Activated naive CD4-positive, alpha-beta T cell treated with anti-CD3 and anti-CD28 coated beads for 36 hours (primary cell): ENCODE data around the gene EZR. TPM values are rescaled to one million over a fixed set of nuclear protein-coding genes. Genes with fewer than 3 reads are reported as not detected.

ENCODE experiments used
- CTCF ChIA-PET: fragments of 350-600 bp; sonication (Branson Sonifier 250); formaldehyde crosslinking; loops from one replicate; lab custom pipeline; 2021; ENCODE audit warnings: antibody characterized with exemption; lab: Charles Lee
- DNase-seq: peaks from one replicate; pipeline ENCODE4 v3.0.0-alpha.2; 2020
- H3K27ac Mint-ChIP-seq: one replicate; pipeline ENCODE4 v1.8.0; 2021; ENCODE audit warnings: mild to moderate bottlenecking, mixed read lengths
- H3K27me3 Mint-ChIP-seq: one replicate; pipeline ENCODE4 v1.8.0; 2021; ENCODE audit warnings: low read depth, mixed read lengths
- H3K36me3 Mint-ChIP-seq: one replicate; pipeline ENCODE4 v1.8.0; 2021; ENCODE audit warnings: low read depth, mixed read lengths
- H3K4me1 Mint-ChIP-seq: one replicate; pipeline ENCODE4 v1.8.0; 2021; ENCODE audit warnings: low read depth, mixed read lengths
- H3K4me3 Mint-ChIP-seq: one replicate; pipeline ENCODE4 v1.8.0; 2021; ENCODE audit warnings: mild to moderate bottlenecking, moderate library complexity, mixed read lengths
- H3K9me3 Mint-ChIP-seq: one replicate; pipeline ENCODE4 v1.8.0; 2021; ENCODE audit warnings: mixed read lengths
- intact Hi-C: fragments of 100-400 bp; cut with micrococcal nuclease; formaldehyde crosslinking; loops from one replicate; pipeline ENCODE4 v1.15.1; 2023
- total RNA-seq, 2 experiments: library from RNA; stranded (reverse); gene quantifications; one replicate each; pipeline ENCODE4 v1.2.3, GENCODE V29; 2021

Gene EZR
- total RNA-seq, 2 experiments from 2014 or later = 229 to 230 TPM

DNA sequence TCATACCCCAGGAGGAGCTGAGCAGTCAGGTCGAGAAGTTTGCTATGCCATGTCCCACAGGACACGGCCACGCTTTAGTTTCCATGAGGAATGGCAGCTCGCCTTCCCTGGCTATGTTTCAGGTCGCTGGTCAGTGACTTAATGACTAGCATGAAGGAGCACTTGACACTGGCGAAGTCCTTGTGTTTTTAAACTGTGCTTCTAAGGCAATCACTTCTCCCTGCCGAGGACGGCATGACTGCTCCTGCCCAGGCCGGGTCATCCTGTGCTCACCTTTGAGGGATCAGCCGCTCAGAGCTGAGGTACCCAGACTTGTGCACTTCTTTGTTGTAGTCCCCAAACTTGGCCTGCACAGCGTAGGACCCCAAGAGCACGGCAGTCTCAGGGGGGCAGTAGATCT lies 34.1 kb downstream of the EZR start:
- CTCF ChIA-PET = no interaction called here
- Mint-ChIP-seq H3K4me3 (no peak overlapping the region), H3K36me3 (peaks cover 80% of the 10 kb centered on the region), H3K9me3 (no peaks in the 10 kb centered on the region), H3K27ac (no peak overlapping the region), H3K27me3 (no peaks in the 10 kb centered on the region), H3K4me1 (peaks cover 33% of the 10 kb centered on the region)
- intact Hi-C loops = no loop called here
- no peak for DNase-seq

DNA sequence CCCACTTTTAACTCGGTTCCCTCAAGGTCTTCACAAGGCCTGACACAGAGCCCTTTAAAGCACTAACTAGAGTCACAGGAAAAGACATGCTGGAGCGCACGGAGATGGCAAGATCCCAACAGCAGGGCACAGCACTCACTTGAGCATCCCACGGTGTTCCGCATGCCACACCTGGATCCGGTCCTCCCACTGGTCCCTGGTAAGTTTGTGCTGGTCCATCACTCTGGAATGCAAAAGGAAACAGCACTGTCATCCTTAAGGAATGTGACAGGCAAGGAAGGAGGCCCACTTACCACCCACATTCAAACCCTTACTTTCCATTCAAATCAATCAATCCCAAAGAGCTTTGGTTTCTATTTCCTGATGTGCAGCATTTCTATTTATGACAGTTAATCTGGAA lies 34.7 kb downstream of the EZR start:
- Mint-ChIP-seq H3K27ac (peak overlapping the region; percentile 24), H3K9me3 (no peaks in the 10 kb centered on the region), H3K4me3 (no peak overlapping the region), H3K36me3 (peaks cover 77% of the 10 kb centered on the region), H3K27me3 (no peaks in the 10 kb centered on the region), H3K4me1 (peaks cover 28% of the 10 kb centered on the region)
- CTCF ChIA-PET = no interaction called here
- DNase-seq = no peak
- intact Hi-C loops = no loop called here

DNA sequence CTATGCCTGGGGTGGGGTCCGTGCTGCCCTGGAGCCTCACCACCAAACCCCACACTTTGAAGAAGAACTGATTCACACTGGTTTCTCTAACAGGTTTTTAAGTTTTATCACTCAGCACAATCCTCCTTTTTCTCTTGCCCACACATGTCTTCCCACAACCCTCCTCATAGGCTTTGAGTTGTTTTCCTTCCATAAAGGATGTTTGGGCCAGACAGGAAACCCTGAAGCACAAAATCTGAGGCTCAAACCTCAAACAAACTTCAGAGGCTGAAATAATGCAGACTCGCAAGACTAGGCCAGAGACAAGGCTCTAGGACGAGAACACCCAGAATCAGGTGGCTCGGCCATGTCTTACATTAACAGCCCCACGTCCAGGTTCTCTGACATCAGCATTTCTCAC lies 35.3 kb downstream of the EZR start:
- H3K4me1 Mint-ChIP-seq = peaks cover 26% of the 10 kb centered on the region
- H3K27ac Mint-ChIP-seq = no peak overlapping the region
- CTCF ChIA-PET = no interaction called here
- H3K9me3 Mint-ChIP-seq = no peaks in the 10 kb centered on the region
- peaks cover 75% of the 10 kb centered on the region for H3K36me3 Mint-ChIP-seq
- intact Hi-C loops = no loop called here
- no peaks in the 10 kb centered on the region for H3K27me3 Mint-ChIP-seq
- H3K4me3 Mint-ChIP-seq = no peak overlapping the region
- DNase-seq = no peak

DNA sequence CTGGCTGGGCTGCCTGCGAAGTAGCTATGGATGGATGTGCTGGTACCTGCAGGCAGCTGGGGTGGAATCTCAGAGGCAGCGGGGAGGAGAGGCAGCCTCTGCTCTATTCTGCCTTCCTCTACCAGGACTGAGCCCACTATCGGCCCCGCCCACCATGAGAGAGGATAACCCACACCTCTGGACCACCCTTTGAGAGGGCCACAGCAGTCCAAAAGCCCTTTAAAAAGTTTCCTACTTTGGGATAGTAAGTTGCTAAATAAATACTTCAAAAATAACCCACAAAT lies 36.1 kb downstream of the EZR start:
- H3K4me3 Mint-ChIP-seq = no peak overlapping the region
- intact Hi-C loops = no loop called here
- no peak overlapping the region for H3K27ac Mint-ChIP-seq
- CTCF ChIA-PET = no interaction called here
- no peaks in the 10 kb centered on the region for H3K27me3 Mint-ChIP-seq
- no peak for DNase-seq
- peaks cover 76% of the 10 kb centered on the region for H3K36me3 Mint-ChIP-seq
- no peaks in the 10 kb centered on the region for H3K9me3 Mint-ChIP-seq
- peaks cover 28% of the 10 kb centered on the region for H3K4me1 Mint-ChIP-seq

DNA sequence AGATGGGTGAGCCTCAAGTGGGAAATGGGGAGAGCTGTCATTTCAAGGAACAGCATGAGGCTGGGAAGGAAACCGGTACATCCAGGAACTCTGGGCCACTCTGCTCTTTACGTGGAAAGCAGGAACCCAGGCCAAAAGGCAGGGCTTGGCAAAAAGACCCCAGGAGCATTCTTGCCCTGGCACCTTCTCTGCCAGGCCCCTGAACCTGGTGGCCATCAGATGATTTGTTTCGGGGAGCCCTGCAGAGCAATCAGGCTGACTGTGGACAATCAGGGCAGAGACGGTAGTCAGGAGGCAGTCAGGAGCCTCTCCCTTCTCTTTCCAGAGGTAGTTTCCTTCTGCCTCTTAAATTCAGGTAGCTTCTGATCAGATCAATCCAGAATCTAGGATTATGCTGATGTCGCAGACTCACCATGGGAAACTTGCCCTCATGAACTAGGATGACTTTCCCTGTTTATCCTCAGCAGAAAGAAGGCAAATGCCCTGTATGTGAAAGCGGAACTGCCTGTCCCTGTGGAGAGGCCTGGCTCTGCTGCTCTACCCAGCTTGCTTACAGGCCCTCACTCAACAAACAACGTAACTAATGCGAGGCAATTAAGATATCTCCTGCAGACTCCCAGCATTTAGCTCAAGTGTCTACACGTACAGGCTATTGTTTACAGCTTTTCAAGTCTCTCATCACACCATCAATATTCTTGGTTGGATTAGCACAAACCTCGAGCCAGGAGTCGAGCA lies 36.6 kb downstream of the EZR start:
- H3K27me3 Mint-ChIP-seq = no peaks in the 10 kb centered on the region
- H3K27ac Mint-ChIP-seq = no peak overlapping the region
- no peak overlapping the region for H3K4me3 Mint-ChIP-seq
- CTCF ChIA-PET = no interaction called here
- peaks cover 31% of the 10 kb centered on the region for H3K4me1 Mint-ChIP-seq
- intact Hi-C loops = no loop called here
- no peaks in the 10 kb centered on the region for H3K9me3 Mint-ChIP-seq
- H3K36me3 Mint-ChIP-seq = peaks cover 78% of the 10 kb centered on the region
- DNase-seq = no peak

DNA sequence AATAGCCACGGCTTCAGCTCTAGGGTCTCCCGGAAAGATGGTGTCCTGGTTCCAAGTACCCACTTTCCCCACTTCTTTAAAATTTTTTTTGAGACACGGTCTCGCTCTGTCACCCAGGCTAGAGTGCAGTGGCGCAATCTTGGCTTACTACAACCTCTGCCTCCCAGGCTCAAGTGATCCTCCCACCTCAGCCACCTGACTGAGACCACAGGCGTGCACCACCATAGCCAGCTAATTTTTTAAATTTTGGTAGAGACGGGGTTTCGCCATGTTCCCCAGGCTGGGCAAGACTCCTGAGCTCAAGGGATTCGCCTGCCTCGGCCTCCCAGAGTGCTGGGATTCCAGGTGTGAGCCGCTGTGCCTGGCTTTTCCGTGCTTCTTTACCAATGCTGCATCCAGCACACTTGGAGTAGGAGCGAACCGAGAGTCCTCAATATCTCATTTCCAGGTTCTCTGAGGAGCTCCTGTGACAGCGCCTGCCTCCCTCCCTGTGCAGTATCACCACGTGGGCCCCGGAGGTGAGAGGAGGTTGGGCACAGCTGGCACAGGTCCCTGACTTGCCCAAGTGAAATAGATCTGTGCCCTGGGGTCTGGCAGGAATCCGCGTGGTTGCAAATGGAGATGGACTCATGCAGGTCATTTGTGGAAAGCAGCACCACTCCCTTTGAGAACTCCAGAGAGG lies 37.3 kb downstream of the EZR start:
- no peaks in the 10 kb centered on the region for H3K27me3 Mint-ChIP-seq
- peak; percentile 3 for DNase-seq
- peaks cover 31% of the 10 kb centered on the region for H3K4me1 Mint-ChIP-seq
- no peak overlapping the region for H3K4me3 Mint-ChIP-seq
- intact Hi-C loops = no loop called here
- no peaks in the 10 kb centered on the region for H3K9me3 Mint-ChIP-seq
- H3K36me3 Mint-ChIP-seq = peaks cover 79% of the 10 kb centered on the region
- CTCF ChIA-PET = interaction anchor here (1.9 kb wide), 1 partner anchor 10 kb away, joined by 9 read pairs; no protein-coding TSS in a partner anchor
- H3K27ac Mint-ChIP-seq = no peak overlapping the region

DNA sequence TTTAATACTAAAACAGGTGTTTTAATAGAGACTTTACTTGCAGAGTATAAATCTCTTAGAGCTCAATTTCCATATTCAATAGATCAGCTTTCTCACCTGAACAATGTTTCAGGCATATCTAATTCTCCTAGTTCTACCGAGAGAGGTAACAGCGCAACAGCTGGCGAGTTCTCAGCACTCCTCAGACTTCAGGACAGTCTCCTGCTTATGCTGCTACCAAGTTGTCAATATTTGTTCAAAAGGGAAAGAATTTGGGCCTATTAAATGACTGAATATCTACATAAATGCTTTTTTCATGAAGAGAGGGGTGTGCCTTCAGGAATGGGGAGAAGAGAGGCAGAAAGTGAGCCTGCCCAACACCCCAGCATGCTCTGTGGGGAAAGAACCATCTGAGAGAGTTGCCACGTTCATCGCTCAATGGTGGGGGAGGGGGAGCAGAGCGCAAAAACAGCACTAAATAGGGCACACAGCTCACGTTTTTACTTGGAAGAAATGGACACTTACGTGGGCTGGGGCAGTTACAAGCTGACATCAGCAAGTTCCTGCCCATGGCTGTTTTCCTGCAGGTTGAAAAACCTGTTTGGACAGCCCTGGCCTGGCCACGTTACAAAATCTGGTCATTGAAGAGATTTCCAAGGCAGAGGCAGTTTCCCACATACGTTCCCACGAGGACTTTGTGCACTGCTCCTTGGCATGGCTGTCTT lies 38.0 kb downstream of the EZR start:
- Mint-ChIP-seq H3K4me3 (no peak overlapping the region), H3K27ac (no peak overlapping the region), H3K9me3 (no peaks in the 10 kb centered on the region), H3K27me3 (no peaks in the 10 kb centered on the region), H3K36me3 (peaks cover 77% of the 10 kb centered on the region), H3K4me1 (peaks cover 30% of the 10 kb centered on the region)
- CTCF ChIA-PET = interaction anchor here (0.6 to 1.9 kb wide), 3 partner anchors 9 to 191 kb away, joined by 5 to 9 read pairs (median 5); no protein-coding TSS in a partner anchor
- peak; percentile 1 for DNase-seq
- intact Hi-C loops = no loop called here

DNA sequence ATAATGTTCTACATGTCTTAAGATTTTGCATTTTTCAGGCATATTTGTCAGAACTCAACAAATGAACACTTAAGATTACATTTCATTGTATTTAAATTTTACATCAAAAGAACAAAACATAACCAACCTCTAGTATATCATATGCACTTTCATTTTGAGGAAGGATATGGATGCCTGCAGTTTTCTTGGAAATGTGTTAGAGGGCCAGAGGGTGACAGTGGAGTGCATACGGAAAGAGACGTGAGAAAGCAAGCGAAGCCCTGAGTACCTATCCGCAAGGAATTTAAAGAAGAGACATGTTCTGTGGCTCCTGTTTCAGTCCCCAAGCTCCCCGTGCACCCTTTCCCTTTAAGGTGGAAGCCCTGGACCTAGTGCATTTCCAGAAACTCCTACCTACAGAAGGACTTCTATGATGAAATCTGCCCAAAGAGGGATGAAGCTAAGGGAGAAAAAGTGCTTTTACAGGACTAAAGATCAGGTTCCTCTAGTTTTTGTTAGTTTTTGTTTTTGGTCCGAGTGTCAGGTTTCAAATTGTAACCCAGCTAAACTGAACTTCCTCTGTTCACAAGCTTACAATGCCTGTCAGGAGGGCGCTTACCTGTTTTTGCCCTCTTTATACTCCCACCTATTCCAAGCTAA lies 38.8 kb downstream of the EZR start:
- H3K27ac Mint-ChIP-seq = no peak overlapping the region
- H3K36me3 Mint-ChIP-seq = peaks cover 74% of the 10 kb centered on the region

DNA sequence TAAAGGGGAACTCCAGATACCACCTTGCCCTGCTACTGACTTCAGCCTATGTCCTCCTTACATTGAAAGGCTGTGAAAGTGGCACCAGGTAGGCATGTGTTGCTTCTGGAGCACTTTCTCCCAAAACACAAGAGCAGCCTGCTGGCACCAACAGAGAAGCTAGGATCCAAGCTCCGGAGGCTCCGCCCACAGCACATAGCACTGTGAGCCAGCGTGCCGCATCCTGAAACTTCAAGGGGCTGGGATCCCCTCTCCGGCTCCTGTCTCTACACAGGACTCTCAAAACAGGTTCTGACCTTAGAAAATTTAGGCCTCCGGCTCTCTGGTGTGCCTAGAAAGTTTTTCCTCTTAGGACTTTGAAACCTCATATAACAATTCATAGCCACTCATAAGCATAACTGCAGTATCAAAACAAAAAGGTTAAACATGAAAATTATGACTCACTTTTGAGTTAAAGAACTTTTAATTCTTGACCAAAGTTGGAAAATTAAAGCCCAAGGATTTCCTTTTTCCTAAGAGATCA lies 41.1 kb downstream of the EZR start:
- H3K4me3 Mint-ChIP-seq = no peak overlapping the region
- peak overlapping the region; percentile 57 for H3K27ac Mint-ChIP-seq

More for the DNA sequence above, 38.8 kb downstream of the EZR start:
- intact Hi-C loops = no loop called here
- Mint-ChIP-seq H3K4me3 (no peak overlapping the region), H3K27me3 (no peaks in the 10 kb centered on the region), H3K4me1 (peaks cover 28% of the 10 kb centered on the region), H3K9me3 (no peaks in the 10 kb centered on the region)
- CTCF ChIA-PET = interaction anchor here (0.6 to 1.9 kb wide), 3 partner anchors 8 to 192 kb away, joined by 5 to 9 read pairs (median 5); no protein-coding TSS in a partner anchor
- peak; percentile 0 for DNase-seq

DNA sequence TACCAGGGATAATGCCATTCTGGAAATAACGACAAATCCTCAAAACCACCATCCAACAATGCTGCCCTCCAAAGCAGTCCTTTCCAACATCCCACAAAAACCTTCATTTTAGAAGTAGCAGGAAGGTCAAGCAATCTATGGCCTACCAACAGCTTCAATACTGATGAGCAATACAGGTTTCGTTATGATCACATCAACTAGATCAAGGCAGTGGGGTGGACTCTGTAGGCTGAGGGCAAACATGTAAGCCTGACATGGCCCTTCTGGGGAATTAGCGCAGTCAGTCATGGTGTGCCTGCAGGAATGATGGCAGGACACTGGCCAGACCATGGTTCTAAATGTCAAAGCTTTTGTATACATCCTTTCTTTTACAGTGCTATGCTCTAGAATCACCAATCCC lies 41.7 kb downstream of the EZR start:
- intact Hi-C loops = no loop called here
- Mint-ChIP-seq H3K36me3 (peaks cover 64% of the 10 kb centered on the region), H3K27ac (peak overlapping the region; percentile 57), H3K4me3 (no peak overlapping the region), H3K27me3 (no peaks in the 10 kb centered on the region), H3K4me1 (peaks cover 50% of the 10 kb centered on the region), H3K9me3 (no peaks in the 10 kb centered on the region)
- no peak for DNase-seq
- CTCF ChIA-PET = no interaction called here

More for the DNA sequence above, 41.1 kb downstream of the EZR start:
- intact Hi-C loops = no loop called here
- H3K4me1 Mint-ChIP-seq = peaks cover 45% of the 10 kb centered on the region
- no peaks in the 10 kb centered on the region for H3K9me3 Mint-ChIP-seq
- no peak for DNase-seq
- H3K36me3 Mint-ChIP-seq = peaks cover 64% of the 10 kb centered on the region
- CTCF ChIA-PET = no interaction called here
- no peaks in the 10 kb centered on the region for H3K27me3 Mint-ChIP-seq

DNA sequence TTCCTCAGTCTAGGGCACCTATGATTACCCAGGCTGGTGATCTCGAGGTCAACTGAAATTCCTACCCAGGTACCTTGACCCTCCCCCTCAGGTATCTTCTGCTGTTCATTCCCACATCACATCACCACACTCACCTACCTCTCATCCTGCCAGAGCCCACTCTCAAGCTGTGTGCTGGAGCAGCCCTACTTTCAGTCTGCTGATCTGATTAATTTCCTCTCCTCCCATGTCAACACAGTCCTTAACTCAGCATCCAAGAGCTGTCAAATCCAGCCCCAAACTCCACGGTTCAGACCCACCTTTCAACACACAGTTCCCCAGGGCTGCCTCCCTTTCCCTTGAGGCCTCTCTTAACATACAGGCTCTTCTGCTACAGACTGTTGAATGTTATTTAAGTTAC lies 42.4 kb downstream of the EZR start:
- intact Hi-C loops = no loop called here
- no peak for DNase-seq

DNA sequence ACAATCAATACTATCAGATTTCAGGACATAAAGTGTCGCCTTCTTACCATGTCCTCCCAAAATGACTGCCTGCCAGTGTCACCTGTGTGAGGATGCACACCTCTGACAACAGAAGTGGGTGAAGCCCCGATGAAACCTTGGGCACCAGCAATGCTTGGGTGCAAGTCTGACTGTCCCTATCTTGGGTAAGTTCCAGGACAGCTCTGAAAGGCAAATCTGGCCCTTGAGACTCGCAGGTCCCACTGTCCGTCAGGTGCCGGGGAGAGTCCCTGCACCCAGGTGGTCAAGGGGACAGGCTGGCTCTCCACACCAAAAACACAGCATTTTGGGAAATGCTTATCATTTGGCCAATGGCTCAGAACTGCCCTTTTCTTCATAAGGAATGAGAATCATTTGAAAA lies 43.3 kb downstream of the EZR start:
- H3K9me3 Mint-ChIP-seq = no peaks in the 10 kb centered on the region
- no peak for DNase-seq
- H3K4me1 Mint-ChIP-seq = peaks cover 61% of the 10 kb centered on the region
- H3K4me3 Mint-ChIP-seq = no peak overlapping the region
- H3K27ac Mint-ChIP-seq = no peak overlapping the region
- H3K36me3 Mint-ChIP-seq = peaks cover 66% of the 10 kb centered on the region
- H3K27me3 Mint-ChIP-seq = no peaks in the 10 kb centered on the region
- intact Hi-C loops = no loop called here
- CTCF ChIA-PET = no interaction called here

More for the DNA sequence above, 42.4 kb downstream of the EZR start:
- no peaks in the 10 kb centered on the region for H3K9me3 Mint-ChIP-seq
- no peaks in the 10 kb centered on the region for H3K27me3 Mint-ChIP-seq
- H3K27ac Mint-ChIP-seq = peak overlapping the region; percentile 0
- H3K4me3 Mint-ChIP-seq = no peak overlapping the region
- CTCF ChIA-PET = no interaction called here
- peaks cover 63% of the 10 kb centered on the region for H3K36me3 Mint-ChIP-seq
- H3K4me1 Mint-ChIP-seq = peaks cover 57% of the 10 kb centered on the region
